Mesenchymal stem cell (in vitro differentiated cells and primary cell): Measurements from ENCODE around the gene OR2V2.
A peak's percentile ranks its signal among the peaks of the same experiment; 100 is the strongest.
"Not testable (repeated sequence)": the region's sequence is repeated elsewhere in the genome, so short reads cannot be mapped to it uniquely, and the experiment has no call there.

Source experiments
- DNase-seq: peaks from one replicate; pipeline ENCODE4 v3.0.0-alpha.2; 2013
- H2AFZ ChIP-seq: one replicate; pipeline ENCODE4 v1.6.1; 2013; ENCODE audit warnings: low read depth, mild to moderate bottlenecking, control low read depth, inconsistent platforms, low read length, moderate library complexity
- H2AK5ac ChIP-seq: 2 replicates; pipeline ENCODE4 v1.6.1; 2013; ENCODE audit warnings: low read length, moderate library complexity, mild to moderate bottlenecking, inconsistent platforms; ENCODE audit not compliant: severe bottlenecking
- H2BK120ac ChIP-seq: one replicate; pipeline ENCODE4 v1.6.1; 2013; ENCODE audit warnings: low read depth, mild to moderate bottlenecking, inconsistent platforms, low read length, moderate library complexity
- H2BK12ac ChIP-seq, 2 experiments: one replicate each; pipeline ENCODE4 v1.6.1; 2013; ENCODE audit warnings: inconsistent platforms in 2 of 2, low read length in 2 of 2, mild to moderate bottlenecking in 2 of 2, moderate library complexity in 2 of 2, control low read depth in 1 of 2
- H2BK15ac ChIP-seq: one replicate; pipeline ENCODE4 v1.6.1; 2013; ENCODE audit warnings: mild to moderate bottlenecking, low read depth, inconsistent platforms; ENCODE audit not compliant: poor library complexity, severe bottlenecking
- H2BK5ac ChIP-seq: 2 replicates; pipeline ENCODE4 v1.6.1; 2013; ENCODE audit warnings: low read depth, mild to moderate bottlenecking, low read length, control low read depth, inconsistent platforms; ENCODE audit not compliant: poor library complexity, severe bottlenecking
- H3K14ac ChIP-seq, 2 experiments: one replicate each; pipeline ENCODE4 v1.6.1; 2013; ENCODE audit warnings: inconsistent platforms in 2 of 2, low read length in 2 of 2, control low read depth in 1 of 2, mild to moderate bottlenecking in 1 of 2, moderate library complexity in 1 of 2
- H3K18ac ChIP-seq, 2 experiments: one replicate each; pipeline ENCODE4 v1.6.1; 2013; ENCODE audit warnings: inconsistent platforms in 2 of 2, low read length in 2 of 2, control low read depth in 1 of 2, low read depth in 1 of 2, mild to moderate bottlenecking in 1 of 2
- H3K23ac ChIP-seq, 2 experiments: one replicate each; pipeline ENCODE4 v1.6.1; 2013; ENCODE audit warnings: inconsistent platforms in 2 of 2, low read length in 2 of 2, mild to moderate bottlenecking in 2 of 2, moderate library complexity in 2 of 2, control low read depth in 1 of 2
- H3K27ac ChIP-seq: 2 replicates; pipeline ENCODE4 v1.5.1; 2013; ENCODE audit warnings: mild to moderate bottlenecking, moderate library complexity, low read length, control low read depth, inconsistent platforms; ENCODE audit not compliant: poor library complexity, severe bottlenecking
- H3K27me3 ChIP-seq, 2 experiments: 2 replicates each; pipeline versions ENCODE4 v1.6.1 to v1.7.0; 2013; ENCODE audit warnings: low read length in 2 of 2, mild to moderate bottlenecking in 2 of 2, moderate library complexity in 2 of 2, control low read depth in 1 of 2, inconsistent platforms in 1 of 2; ENCODE audit not compliant: control insufficient read depth in 1 of 2, insufficient read depth in 1 of 2
- H3K36me3 ChIP-seq, 2 experiments: 2 replicates each; pipeline versions ENCODE4 v1.6.1 to v1.7.0; 2013; ENCODE audit warnings: low read length in 2 of 2, control low read depth in 1 of 2, inconsistent platforms in 1 of 2, low read depth in 1 of 2, mild to moderate bottlenecking in 1 of 2; ENCODE audit not compliant: insufficient read depth in 2 of 2, control insufficient read depth in 1 of 2
- H3K4ac ChIP-seq, 2 experiments: one replicate each; pipeline ENCODE4 v1.6.1; 2013; ENCODE audit warnings: inconsistent platforms in 2 of 2, low read length in 2 of 2, mild to moderate bottlenecking in 2 of 2, moderate library complexity in 2 of 2, control low read depth in 1 of 2, low read depth in 1 of 2
- H3K4me1 ChIP-seq: 2 replicates; pipeline ENCODE4 v1.6.1; 2013; ENCODE audit warnings: low read depth, low read length, control low read depth; ENCODE audit not compliant: control insufficient read depth, insufficient read depth
- H3K4me2 ChIP-seq: 2 replicates; pipeline ENCODE4 v1.6.1; 2013; ENCODE audit warnings: low read length, mild to moderate bottlenecking, inconsistent platforms; ENCODE audit not compliant: poor library complexity, severe bottlenecking
- H3K4me3 ChIP-seq, 2 experiments: 2 replicates each; pipeline versions ENCODE4 v1.5.1 to v1.7.0; 2013; ENCODE audit warnings: low read length in 2 of 2, mild to moderate bottlenecking in 2 of 2, control low read depth in 1 of 2, low read depth in 1 of 2; ENCODE audit not compliant: insufficient read depth in 1 of 2
- H3K79me1 ChIP-seq: replicated peaks from 2 replicates; pipeline ENCODE4 v1.6.1; 2013; ENCODE audit warnings: mild to moderate bottlenecking, control low read depth, low read length, inconsistent platforms; ENCODE audit not compliant: poor library complexity, severe bottlenecking
- H3K9ac ChIP-seq: 2 replicates; pipeline ENCODE4 v1.7.0; 2013; ENCODE audit warnings: mild to moderate bottlenecking, low read length, moderate library complexity
- H3K9me3 ChIP-seq: 2 replicates; pipeline ENCODE4 v1.7.0; 2013; ENCODE audit warnings: mild to moderate bottlenecking, low read length; ENCODE audit not compliant: control insufficient read depth
- H4K8ac ChIP-seq: one replicate; pipeline ENCODE4 v1.6.1; 2013; ENCODE audit warnings: inconsistent platforms, mild to moderate bottlenecking, low read length, moderate library complexity
- H4K91ac ChIP-seq: one replicate; pipeline ENCODE4 v1.6.1; 2013; ENCODE audit warnings: mild to moderate bottlenecking, low read length, inconsistent platforms
- WGBS: methylation state at CpG from one replicate; pipeline ENCODE4 v1.1.7; 2013; ENCODE audit warnings: mixed read lengths; 5-methylcytosine and 5-hydroxymethylcytosine counted together

The OR2V2 gene

DNA sequence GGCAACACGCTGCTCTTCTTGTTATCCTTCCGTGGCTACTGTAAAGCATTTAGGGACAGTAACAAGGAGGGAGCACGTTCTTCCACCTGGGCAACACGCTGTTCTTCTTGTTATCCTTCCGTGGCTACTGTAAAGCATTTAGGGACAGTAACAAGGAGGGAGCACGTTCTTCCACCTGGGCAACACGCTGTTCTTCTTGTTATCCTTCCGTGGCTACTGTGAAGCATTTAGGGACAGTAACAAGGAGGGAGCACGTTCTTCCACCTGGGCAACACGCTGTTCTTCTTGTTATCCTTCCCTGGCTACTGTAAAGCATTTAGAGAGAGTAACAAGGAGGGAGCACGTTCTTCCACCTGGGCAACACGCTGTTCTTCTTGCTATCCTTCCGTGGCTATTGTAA lies 33.8 kb upstream of the OR2V2 start:
- H3K23ac ChIP-seq, H3K4me2 ChIP-seq, H4K8ac ChIP-seq, H3K27ac ChIP-seq, H2AFZ ChIP-seq, H2AK5ac ChIP-seq, H3K9ac ChIP-seq, H2BK5ac ChIP-seq, H3K9me3 ChIP-seq, H4K91ac ChIP-seq, H3K4me3 ChIP-seq, H3K4ac ChIP-seq, H3K36me3 ChIP-seq, H2BK12ac ChIP-seq, DNase-seq, H3K79me1 ChIP-seq, H2BK120ac ChIP-seq, H3K18ac ChIP-seq, H3K4me1 ChIP-seq, H3K14ac ChIP-seq, H2BK15ac ChIP-seq: not testable (repeated sequence)
- WGBS, result 67% methylated on average over 7 of the region's 13 CpGs
- H3K27me3 ChIP-seq, result peaks cover 15 to 59% of the 10 kb centered on the region in 2 experiments

DNA sequence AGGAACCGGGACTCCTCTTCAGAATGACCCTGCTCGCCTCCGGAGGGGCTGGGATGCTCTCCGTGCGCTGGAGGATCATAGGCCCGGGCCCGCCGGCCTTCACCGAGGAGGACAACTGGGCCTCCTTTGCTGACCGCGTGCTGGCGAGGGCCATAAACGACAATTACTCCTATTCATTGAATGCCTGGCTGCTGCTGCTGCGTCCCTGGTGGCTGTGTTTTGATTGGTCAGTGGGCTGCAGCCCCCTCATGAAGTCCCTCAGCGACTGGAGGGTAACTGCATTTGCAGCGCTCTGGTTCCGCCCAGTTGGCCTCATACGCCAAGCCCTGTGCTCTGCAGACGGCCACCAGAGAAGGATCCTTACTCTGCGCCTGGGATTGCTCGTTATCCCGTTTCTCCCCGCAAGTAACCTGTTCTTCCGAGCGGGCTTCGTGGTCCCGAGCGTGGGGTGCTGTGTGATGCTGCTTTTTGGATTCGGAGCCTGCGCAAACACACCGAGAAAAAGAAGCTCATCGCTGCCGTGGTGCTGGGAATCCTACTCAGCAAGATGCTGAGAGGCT lies 33.0 kb upstream of the OR2V2 start:
- Histone ChIP-seq H3K79me1 (no peaks in the 10 kb centered on the region), H3K23ac (no peak overlapping the region), H3K9ac (peak overlapping the region; percentile 56), H3K36me3 (no peaks in the 10 kb centered on the region), H3K4me3 (peak overlapping the region in 1 of 2 experiments; percentile 78), H3K4ac (no peak overlapping the region), H2BK15ac (no peak overlapping the region), H4K91ac (no peak overlapping the region), H2AK5ac (no peak overlapping the region), H3K27ac (no peak overlapping the region), H2AFZ (no peak overlapping the region), H4K8ac (no peak overlapping the region), H2BK120ac (no peak overlapping the region), H2BK5ac (no peak overlapping the region), H3K18ac (no peak overlapping the region), H3K9me3 (no peaks in the 10 kb centered on the region), H3K27me3 (peaks cover 10 to 51% of the 10 kb centered on the region in 2 experiments), H3K14ac (no peak overlapping the region), H3K4me1 (no peaks in the 10 kb centered on the region), H2BK12ac (no peak overlapping the region), H3K4me2 (no peak overlapping the region)
- 73% methylated on average over 33 of the region's 33 CpGs for WGBS
- DNase-seq, result no peak

DNA sequence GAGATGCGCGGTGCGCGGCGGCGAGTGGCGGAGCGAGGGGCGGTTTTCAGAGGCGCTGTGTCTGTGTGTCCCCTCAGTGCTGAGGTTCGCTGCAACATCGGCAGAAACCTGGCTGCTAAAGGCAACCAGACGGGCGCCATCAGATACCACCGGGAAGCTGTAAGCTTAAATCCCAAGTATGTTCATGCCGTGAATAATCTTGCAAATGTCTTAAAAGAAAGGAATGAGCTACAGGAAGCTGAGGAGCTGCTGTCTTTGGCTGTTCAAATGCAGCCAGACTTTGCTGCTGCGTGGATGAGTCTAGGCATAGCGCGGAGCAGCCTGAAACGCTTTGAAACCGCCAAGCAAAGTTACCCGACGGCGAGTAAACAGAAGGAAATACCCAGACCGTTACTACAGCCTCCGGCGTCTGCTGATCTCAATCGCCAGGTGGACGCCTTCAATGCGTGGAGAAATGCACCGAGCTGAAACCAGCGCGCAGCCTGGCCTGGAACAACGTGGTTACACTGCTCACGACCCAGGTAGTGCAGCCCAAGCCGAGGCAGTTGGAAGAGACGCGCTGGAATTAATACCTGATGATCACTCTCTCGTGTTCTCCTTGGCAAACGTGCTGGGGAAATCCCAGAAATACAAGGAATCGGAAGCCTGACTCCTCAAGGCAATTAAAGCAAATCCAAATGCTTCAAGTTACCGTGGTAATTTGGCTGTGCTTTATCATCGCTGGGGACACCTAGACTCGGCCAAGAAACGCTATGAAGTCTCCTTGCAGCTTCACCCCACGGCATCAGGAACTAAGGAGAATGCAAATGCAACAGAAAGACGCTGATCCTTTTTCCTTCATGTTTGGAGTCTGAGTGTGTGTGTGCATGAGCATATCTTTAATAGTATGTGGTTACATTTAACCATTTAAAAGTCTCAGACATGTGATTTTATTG lies 32.3 kb upstream of the OR2V2 start:
- Histone ChIP-seq H2AK5ac (no peak overlapping the region), H2BK5ac (no peak overlapping the region), H3K79me1 (no peaks in the 10 kb centered on the region), H3K27me3 (peaks cover 10 to 43% of the 10 kb centered on the region in 2 experiments), H2BK12ac (no peak overlapping the region), H3K18ac (no peak overlapping the region), H4K91ac (no peak overlapping the region), H2BK120ac (no peak overlapping the region), H4K8ac (no peak overlapping the region), H3K4me3 (peak overlapping the region in 1 of 2 experiments; percentile 78), H3K14ac (no peak overlapping the region), H3K23ac (no peak overlapping the region), H3K4me1 (no peaks in the 10 kb centered on the region), H3K27ac (no peak overlapping the region), H3K36me3 (no peaks in the 10 kb centered on the region), H3K4ac (no peak overlapping the region), H3K4me2 (no peak overlapping the region), H3K9ac (peak overlapping the region; percentile 56), H2BK15ac (no peak overlapping the region), H3K9me3 (no peaks in the 10 kb centered on the region), H2AFZ (no peak overlapping the region)
- DNase-seq, result no peak
- 66% methylated on average over 46 of the region's 47 CpGs for WGBS

DNA sequence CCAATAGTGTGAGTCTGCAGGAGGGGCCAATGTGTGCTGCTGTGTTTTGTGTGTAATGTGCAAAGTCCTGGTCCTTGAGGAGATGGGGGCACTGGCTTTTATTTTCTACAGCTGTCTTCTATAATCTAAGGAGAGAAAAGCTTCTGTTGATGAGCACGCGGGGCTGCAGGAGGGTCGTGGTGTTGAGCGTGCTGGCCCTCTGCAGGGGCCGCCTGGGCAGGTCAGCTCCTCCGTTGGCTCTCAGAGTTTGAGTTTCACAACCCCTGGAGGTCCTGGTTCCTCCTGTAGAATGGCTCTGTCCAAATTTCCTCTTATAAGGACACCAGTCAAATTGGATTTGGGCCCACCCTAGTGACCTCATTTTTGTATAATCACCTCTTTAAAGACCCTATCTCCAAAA lies 29.0 kb upstream of the OR2V2 start:
- H3K23ac ChIP-seq, result no peak overlapping the region

More for the DNA sequence above, 29.0 kb upstream of the OR2V2 start:
- Histone ChIP-seq H3K4me1 (peaks cover 3% of the 10 kb centered on the region), H2AFZ (no peak overlapping the region), H3K18ac (no peak overlapping the region), H3K79me1 (no peaks in the 10 kb centered on the region), H3K9me3 (no peaks in the 10 kb centered on the region), H3K4me2 (no peak overlapping the region), H3K4me3 (no peak overlapping the region), H2BK12ac (no peak overlapping the region), H2BK15ac (no peak overlapping the region), H3K27ac (no peak overlapping the region), H3K14ac (no peak overlapping the region), H4K91ac (no peak overlapping the region), H2BK120ac (no peak overlapping the region), H4K8ac (no peak overlapping the region), H2BK5ac (no peak overlapping the region), H2AK5ac (no peak overlapping the region), H3K9ac (no peak overlapping the region), H3K27me3 (peaks cover 5 to 11% of the 10 kb centered on the region in 2 experiments), H3K36me3 (no peaks in the 10 kb centered on the region), H3K4ac (no peak overlapping the region)
- no peak for DNase-seq
- 77% methylated on average over 6 of the region's 6 CpGs for whole genome bisulfite sequencing
